HepG2 (cell line): ENCODE results near the gene PCDH7. TPM values are rescaled to one million over a fixed set of nuclear protein-coding genes. Genes with fewer than 3 reads are reported as not detected.

Source experiments
- ATAC-seq: fragments of 200-7000 bp; cut with Tn5 transposase; 3 replicates; pipeline ENCODE4 v1.9.1; 2020; ENCODE audit warnings: mild to moderate bottlenecking, moderate library complexity
- BruUV-seq: library from RNA; stranded (reverse); fragments of 400-500 nt; replicated peaks from 2 replicates; lab custom pipeline; 2021; lab: Mats Ljungman, UMichigan
- CTCF ChIA-PET: fragments of 300-600 bp; formaldehyde crosslinking; extraction: SDS; loops from one replicate; lab custom pipeline; 2021; ENCODE audit warnings: low total read pairs, inconsistent platforms, low intra/inter-chr PET ratio; lab: Yijun Ruan, JAX
- POLR2A ChIA-PET: fragments of 350-600 bp; sonication (Branson Sonifier 250); formaldehyde crosslinking; loops from one replicate; lab custom pipeline; 2020; ENCODE audit warnings: antibody characterized with exemption, inconsistent platforms; lab: Yijun Ruan, JAX
- DNase-seq: peaks from one replicate; pipeline ENCODE4 v3.0.0-alpha.2; 2015; ENCODE audit warnings: low spot score
- FAIRE-seq: peaks from 3 replicates; lab custom pipeline; 2011; peaks lifted over from hg19 to GRCh38; lab: Jason Lieb, UNC
- H2AFZ ChIP-seq: one replicate; pipeline ENCODE4 v1.6.1; 2011; ENCODE audit warnings: low read length, inconsistent platforms
- H3K27ac ChIP-seq: fragments of 300-600 bp; 3 replicates; pipeline ENCODE4 v1.8.0; 2011; ENCODE audit warnings: mixed run types, mild to moderate bottlenecking, mixed read lengths, low read length, inconsistent platforms; ENCODE audit not compliant: insufficient read depth; ENCODE audit errors: extremely low read length
- H3K27me3 ChIP-seq, 2 experiments: fragments of 200-600 bp in 1 of 2; 2 replicates in 1 of 2; 3 replicates in 1 of 2; pipeline versions ENCODE4 v1.6.0 to v1.8.0; 2011; ENCODE audit warnings: low read length in 2 of 2, mild to moderate bottlenecking in 2 of 2, moderate library complexity in 2 of 2, inconsistent platforms in 1 of 2; ENCODE audit not compliant: insufficient read depth in 2 of 2, control insufficient read depth in 1 of 2
- H3K36me3 ChIP-seq, 2 experiments: fragments of 200-600 bp in 1 of 2; replicated peaks in 1 of 2; 2 replicates in 1 of 2; 3 replicates in 1 of 2; pipeline versions ENCODE4 v1.5.1 to v1.8.0; 2011; ENCODE audit warnings: low read length in 2 of 2, inconsistent platforms in 1 of 2; ENCODE audit not compliant: insufficient read depth in 2 of 2, control insufficient read depth in 1 of 2
- H3K4me1 ChIP-seq: 2 replicates; pipeline ENCODE4 v1.5.1; 2012; ENCODE audit warnings: low read length, inconsistent platforms; ENCODE audit not compliant: insufficient read depth
- H3K4me2 ChIP-seq: 2 replicates; pipeline ENCODE4 v1.6.0; 2011; ENCODE audit warnings: low read depth, low read length, inconsistent platforms
- H3K4me3 ChIP-seq, 3 experiments: fragments of 200-600 bp in 1 of 3; sonication (generic), shearing (Covaris generic) in 1 of 3; replicated peaks in 1 of 3; 2 replicates each; pipeline ENCODE4 v1.5.1; 2011 to 2016; ENCODE audit warnings: low read length in 3 of 3, inconsistent platforms in 2 of 3, low read depth in 2 of 3, mild to moderate bottlenecking in 2 of 3, control low read depth in 1 of 3, mixed read lengths in 1 of 3; ENCODE audit not compliant: insufficient read depth in 1 of 3
- H3K79me2 ChIP-seq: one replicate; pipeline ENCODE4 v1.6.1; 2011; ENCODE audit warnings: low read length, inconsistent platforms; ENCODE audit not compliant: insufficient read depth
- H3K9ac ChIP-seq: 2 replicates; pipeline ENCODE4 v1.6.0; 2011; ENCODE audit warnings: mild to moderate bottlenecking, low read depth, low read length, inconsistent platforms; ENCODE audit not compliant: insufficient read depth
- H3K9me3 ChIP-seq: 2 replicates; pipeline ENCODE4 v1.5.1; 2012; ENCODE audit warnings: mild to moderate bottlenecking, low read length
- H4K20me1 ChIP-seq: 2 replicates; pipeline ENCODE4 v1.6.0; 2011; ENCODE audit warnings: inconsistent platforms, mild to moderate bottlenecking, low read length, moderate library complexity; ENCODE audit not compliant: insufficient read depth
- AHR ChIP-seq: IDR thresholded peaks from 2 replicates; pipeline ENCODE4 v1.6.1; 2018; ENCODE audit warnings: missing genetic modification reagents, missing compliant biosample characterization
- FOXO4 ChIP-seq: sonication (generic); formaldehyde crosslinking; conservative IDR thresholded peaks from 2 replicates; pipeline ENCODE4 v1.8.1; 2023; ENCODE audit warnings: missing genetic modification reagents
- FUBP1 ChIP-seq: sonication (generic); formaldehyde crosslinking; IDR thresholded peaks from 2 replicates; pipeline ENCODE4 v1.5.1; 2020; ENCODE audit warnings: missing genetic modification reagents, mild to moderate bottlenecking, borderline replicate concordance
- MIER2 ChIP-seq: IDR thresholded peaks from 2 replicates; pipeline ENCODE4 v1.6.1; 2016; ENCODE audit warnings: missing biosample characterization, missing genetic modification reagents
- NBN ChIP-seq: fragments of 450-650 bp; conservative IDR thresholded peaks from 2 replicates; pipeline ENCODE4 v1.6.1; 2017
- NR2F6 ChIP-seq, 2 experiments: IDR thresholded peaks; 2 replicates each; pipeline ENCODE4 v1.6.1; 2016; ENCODE audit warnings: antibody characterized with exemption in 1 of 2, mild to moderate bottlenecking in 1 of 2
- ZBTB7A ChIP-seq: sonication (generic); formaldehyde crosslinking; IDR thresholded peaks from 2 replicates; pipeline ENCODE4 v1.8.0; 2022; ENCODE audit warnings: mild to moderate bottlenecking, missing genetic modification reagents
- ZNF17 ChIP-seq: sonication (generic); formaldehyde crosslinking; IDR thresholded peaks from 2 replicates; pipeline ENCODE4 v1.5.0; 2020; ENCODE audit warnings: mild to moderate bottlenecking, missing genetic modification reagents
- ZNF264 ChIP-seq: sonication (generic); formaldehyde crosslinking; IDR thresholded peaks from 2 replicates; pipeline ENCODE4 v1.4.0; 2020; ENCODE audit warnings: missing genetic modification reagents
- ZNF574 ChIP-seq: sonication (generic); formaldehyde crosslinking; IDR thresholded peaks from 2 replicates; pipeline ENCODE4 v1.4.0; 2020; ENCODE audit warnings: missing genetic modification reagents
- ZNF7 ChIP-seq: IDR thresholded peaks from 2 replicates; pipeline ENCODE4 v1.6.1; 2016; ENCODE audit warnings: missing biosample characterization, missing genetic modification reagents
- ZNF75D ChIP-seq: sonication (generic); formaldehyde crosslinking; IDR thresholded peaks from 2 replicates; pipeline ENCODE4 v1.8.1; 2023; ENCODE audit warnings: missing genetic modification reagents, mild to moderate bottlenecking, borderline replicate concordance
- ZNF770 ChIP-seq: sonication (generic); formaldehyde crosslinking; IDR thresholded peaks from 2 replicates; pipeline ENCODE4 v1.5.0; 2020; ENCODE audit warnings: mild to moderate bottlenecking, missing genetic modification reagents
- WGBS: methylation state at CpG from one replicate; pipeline ENCODE4 v1.1.6; 2017; ENCODE audit warnings: low lambda C conversion rate; 5-methylcytosine and 5-hydroxymethylcytosine counted together
- in situ Hi-C: cut with HindIII; loops from 2 replicates; pipeline ENCODE4 v1.10.0; 2017; ENCODE audit warnings: low pct_unique_long_range_greater_than_20kb; ENCODE audit not compliant: extremely low pct_ligation_motif_present
- intact Hi-C: fragments of 100-400 bp; cut with micrococcal nuclease; formaldehyde crosslinking; loops from one replicate; pipeline ENCODE4 v1.10.0; 2022; ENCODE audit not compliant: unreplicated experiment
- polyA plus RNA-seq, 8 experiments: library from polyadenylated mRNA; depleted of rRNA in 3 of 8; stranded (reverse) in 7 of 8; unstranded in 1 of 8; fragments of >200 nt; fragmentation: Illumina TruSeq in 4 of 8; extraction: Trizol in 4 of 8; gene quantifications; 2 replicates each; pipeline versions ENCODE4 v1.2.1 to v1.2.3, GENCODE V29; 2011 to 2016; ENCODE audit warnings: low read depth in 4 of 8, missing spikeins in 1 of 8, mixed read lengths in 1 of 8; ENCODE audit not compliant: insufficient read depth in 1 of 8
- total RNA-seq, 5 experiments: library from RNA; depleted of rRNA; stranded (reverse); fragments of >200 nt; fragmentation: Illumina TruSeq; extraction: Trizol; gene quantifications; 2 replicates each; pipeline ENCODE4 v1.2.3, GENCODE V29; 2016; ENCODE audit warnings: low read depth in 1 of 5

The PCDH7 gene
- total and polyA plus RNA-seq, 2 of the 13 experiments (the other 11 are each of a cell fraction or from before 2014, with no cell fraction given), result not detected

- TF ChIP-seq FUBP1 (CRISPR knock-in tag), result no peak
- TF ChIP-seq ZNF75D (CRISPR knock-in tag), result no peak
- no peak for TF ChIP-seq NBN
Observed at GRCh38 chr4:30720661-30721184, 554 bp downstream of the PCDH7 start (continued).

GRCh38 chr4:30721185-30722091, 1.3 kb downstream of the PCDH7 start:
- Histone ChIP-seq H3K4me1 (peaks cover 9% of the 10 kb centered on the region; the same call in 1 of the 2 replicates), H3K79me2 (no peaks in the 10 kb centered on the region), H3K36me3 (no peaks in the 10 kb centered on the region), H4K20me1 (no peaks in the 10 kb centered on the region), H3K27ac (no peak overlapping the region), H3K9me3 (no peaks in the 10 kb centered on the region), H3K27me3 (peaks cover 4 to 34% of the 10 kb centered on the region in 2 experiments; a peak in 4 of 5 replicates), H3K4me2 (no peak overlapping the region), H2AFZ (no peak overlapping the region), H3K4me3 (no peak overlapping the region), H3K9ac (no peak overlapping the region)
- no TSS peak for BruUV-seq
- ChIA-PET POLR2A (no interaction called here), CTCF (no interaction called here)
- intact Hi-C loops, result no loop called here
- DNase-seq (no peak), FAIRE-seq (no peak), ATAC-seq (no peak)
- WGBS, result 61% methylated on average over 37 of the region's 95 CpGs
- in situ Hi-C loops, result no loop called here
- TF ChIP-seq ZNF7 (CRISPR knock-in tag) (no peak), ZNF770 (CRISPR knock-in tag) (no peak), ZBTB7A (CRISPR knock-in tag) (no peak), AHR (CRISPR knock-in tag) (no peak), FOXO4 (CRISPR knock-in tag) (no peak), NR2F6 (IDR thresholded peaks at IDR 0.05) (no peak), NR2F6 (CRISPR knock-in tag; IDR thresholded peaks at IDR 0.05) (no peak), ZNF574 (no peak), ZNF17 (CRISPR knock-in tag) (no peak), MIER2 (CRISPR knock-in tag) (no peak), ZNF264 (CRISPR knock-in tag) (no peak)
